ENCODE results near the gene GBX1.

GBX1 gene

DNA sequence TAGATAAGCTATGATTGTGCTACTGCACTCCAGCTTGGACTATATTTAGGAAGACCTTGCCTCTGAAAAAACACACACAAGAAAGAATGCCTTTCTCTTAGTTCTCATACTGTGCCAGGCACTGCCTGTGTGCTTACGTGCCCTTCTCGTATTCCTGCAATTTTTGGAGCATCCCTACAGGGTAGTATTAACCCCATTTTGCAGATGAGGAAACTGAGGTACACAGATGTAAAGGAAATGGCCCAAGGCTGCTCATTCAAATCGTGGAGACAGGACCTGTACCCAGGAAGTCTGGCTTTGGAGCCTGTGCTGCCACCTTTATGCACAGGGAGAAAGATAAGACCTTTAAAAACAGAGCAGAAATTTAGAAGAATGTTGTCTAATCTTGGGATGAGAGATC, 64.5 kb downstream of the GBX1 start:
- Histone ChIP-seq H3K4me1 (ENCODE audit: control insufficient read depth in 1 of 2, insufficient read depth in 2 of 2, low read length in 2 of 2) (peaks cover 0 to 16% of the 10 kb centered on the region in 2 donors), H3K4me3 (ENCODE audit: low read depth in 1 of 2, low read length in 2 of 2) (no peak overlapping the region), H3K27ac (ENCODE audit: low read length) (no peak overlapping the region), H3K27me3 (ENCODE audit: low read depth, low read length) (no peaks in the 10 kb centered on the region), H3K36me3 (ENCODE audit: control insufficient read depth in 1 of 2, insufficient read depth in 2 of 2, low read length in 2 of 2) (peaks cover 0 to 4% of the 10 kb centered on the region in 2 donors), H3K9me3 (ENCODE audit: control insufficient read depth in 1 of 2, low read length in 2 of 2) (no peaks in the 10 kb centered on the region)

GRCh38 chr7:151101621-151102396, 65.7 kb downstream of the GBX1 start:
- peaks cover 0 to 4% of the 10 kb centered on the region in 2 donors for H3K36me3 ChIP-seq (ENCODE audit: control insufficient read depth in 1 of 2, insufficient read depth in 2 of 2, low read length in 2 of 2)
- H3K4me3 ChIP-seq (ENCODE audit: low read depth in 1 of 2, low read length in 2 of 2) = no peak overlapping the region
- no peak overlapping the region for H3K27ac ChIP-seq (ENCODE audit: low read length)
- peaks cover 0 to 16% of the 10 kb centered on the region in 2 donors for H3K4me1 ChIP-seq (ENCODE audit: control insufficient read depth in 1 of 2, insufficient read depth in 2 of 2, low read length in 2 of 2)
- no peaks in the 10 kb centered on the region for H3K27me3 ChIP-seq (ENCODE audit: low read depth, low read length)
- H3K9me3 ChIP-seq (ENCODE audit: control insufficient read depth in 1 of 2, low read length in 2 of 2) = no peaks in the 10 kb centered on the region

DNA sequence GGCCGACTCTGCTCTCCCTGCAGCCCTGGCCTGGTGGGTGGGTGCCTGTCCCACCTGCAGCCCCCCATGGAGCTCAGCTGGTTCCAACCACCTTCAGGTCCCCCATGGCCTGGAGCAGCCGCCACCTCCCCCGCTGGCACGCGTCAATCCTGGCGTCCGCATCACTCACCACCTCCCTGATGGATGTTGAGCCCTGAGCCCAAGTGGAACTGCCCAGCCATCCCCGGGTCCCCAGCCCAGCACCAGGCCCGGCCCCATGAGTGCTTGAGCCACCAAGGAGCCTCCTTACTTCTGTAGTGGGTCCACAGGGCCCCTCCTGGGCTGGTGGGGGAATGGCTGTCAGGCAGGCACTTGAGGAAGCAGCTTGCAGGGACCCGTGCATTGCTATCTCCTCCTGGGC, 66.6 kb downstream of the GBX1 start:
- no peaks in the 10 kb centered on the region for H3K9me3 ChIP-seq (ENCODE audit: control insufficient read depth in 1 of 2, low read length in 2 of 2)
- peaks cover 0 to 16% of the 10 kb centered on the region in 2 donors for H3K4me1 ChIP-seq (ENCODE audit: control insufficient read depth in 1 of 2, insufficient read depth in 2 of 2, low read length in 2 of 2)
- no peak overlapping the region for H3K4me3 ChIP-seq (ENCODE audit: low read depth in 1 of 2, low read length in 2 of 2)
- H3K27ac ChIP-seq (ENCODE audit: low read length) = no peak overlapping the region
- H3K36me3 ChIP-seq (ENCODE audit: control insufficient read depth in 1 of 2, insufficient read depth in 2 of 2, low read length in 2 of 2) = peaks cover 0 to 4% of the 10 kb centered on the region in 2 donors
- H3K27me3 ChIP-seq (ENCODE audit: low read depth, low read length) = no peaks in the 10 kb centered on the region

DNA sequence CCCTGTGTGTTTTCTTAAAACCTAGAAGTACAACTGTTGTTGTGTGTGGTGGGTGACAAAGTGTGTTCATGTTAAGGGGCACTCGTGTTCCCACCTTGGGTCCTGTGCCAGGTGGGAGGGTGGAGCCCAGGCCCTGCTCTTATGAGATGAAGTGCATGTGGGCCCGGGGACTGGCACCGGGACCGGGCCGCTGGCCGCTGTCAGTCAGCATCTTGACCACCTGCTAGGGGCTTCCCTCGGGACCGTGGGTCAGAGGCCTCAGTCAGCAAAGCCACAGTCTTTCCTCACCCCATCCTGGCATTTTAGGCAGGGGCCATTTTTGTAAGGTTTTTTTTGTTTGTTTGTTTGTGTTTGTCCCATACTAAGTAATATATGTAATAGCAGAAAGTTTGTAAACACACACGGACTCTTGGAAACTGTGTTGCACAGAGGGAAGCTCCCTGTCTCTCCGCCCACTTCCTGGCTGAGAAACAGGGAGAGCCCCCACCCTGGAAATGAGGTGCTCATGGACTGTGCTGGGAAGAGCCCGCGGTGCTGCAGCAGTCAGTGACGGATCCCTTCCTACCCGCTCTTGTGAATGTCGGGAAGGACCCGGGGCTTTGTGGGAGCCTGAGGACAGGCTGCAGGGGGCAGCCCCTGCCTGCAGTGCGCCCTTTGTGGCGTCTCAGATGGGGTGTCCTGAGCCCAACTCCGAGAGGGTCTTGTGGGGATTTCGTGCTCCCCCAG, 67.8 kb downstream of the GBX1 start:
- Histone ChIP-seq H3K27me3 (ENCODE audit: low read depth, low read length) (no peaks in the 10 kb centered on the region), H3K9me3 (ENCODE audit: control insufficient read depth in 1 of 2, low read length in 2 of 2) (no peaks in the 10 kb centered on the region), H3K27ac (ENCODE audit: low read length) (no peak overlapping the region), H3K36me3 (ENCODE audit: control insufficient read depth in 1 of 2, insufficient read depth in 2 of 2, low read length in 2 of 2) (peaks cover 0 to 4% of the 10 kb centered on the region in 2 donors), H3K4me3 (ENCODE audit: low read depth in 1 of 2, low read length in 2 of 2) (no peak overlapping the region), H3K4me1 (ENCODE audit: control insufficient read depth in 1 of 2, insufficient read depth in 2 of 2, low read length in 2 of 2) (peaks cover 0 to 28% of the 10 kb centered on the region in 2 donors)

Data from muscle layer of duodenum (tissue), 2 donors.